IMR-90 (cell line): ENCODE data around the gene ELP2. TPM values are rescaled to one million over a fixed set of nuclear protein-coding genes. Genes with fewer than 3 reads are reported as not detected.

Experiments used
- ATAC-seq: fragments of 200-7000 bp; cut with Tn5 transposase; 2 replicates; pipeline ENCODE4 v1.9.1; 2020; ENCODE audit warnings: low read depth, mild to moderate bottlenecking, moderate library complexity
- BruUV-seq: library from RNA; stranded (reverse); fragments of 400-500 nt; replicated peaks from 2 replicates; lab custom pipeline; 2021; lab: Mats Ljungman, UMichigan
- CTCF ChIA-PET: fragments of 300-600 bp; formaldehyde crosslinking; extraction: SDS; loops from one replicate; lab custom pipeline; 2021; ENCODE audit warnings: antibody characterized with exemption; lab: Yijun Ruan, JAX
- POLR2A ChIA-PET: fragments of 300-600 bp; sonication (Branson Sonifier 250); formaldehyde crosslinking; loops from one replicate; lab custom pipeline; 2022; ENCODE audit warnings: antibody characterized with exemption; ENCODE audit not compliant: unreplicated experiment; lab: Charles Lee
- DNase-seq: peaks from one replicate; pipeline ENCODE4 v3.0.0; 2013
- H2AFZ ChIP-seq: replicated peaks from 2 replicates; pipeline ENCODE3; 2013; ENCODE audit warnings: low read length, mild to moderate bottlenecking; ENCODE audit not compliant: poor library complexity
- H2AK5ac ChIP-seq: 2 replicates; pipeline ENCODE4 v1.6.1; 2013; ENCODE audit warnings: low read depth, low read length, inconsistent platforms
- H2AK9ac ChIP-seq: replicated peaks from 2 replicates; pipeline ENCODE3; 2013; ENCODE audit warnings: mild to moderate bottlenecking, low read depth, low read length, moderate library complexity; ENCODE audit not compliant: poor library complexity
- H2BK120ac ChIP-seq: 2 replicates; pipeline ENCODE4 v1.6.1; 2013; ENCODE audit warnings: low read depth, low read length, inconsistent platforms
- H2BK15ac ChIP-seq: 3 replicates; pipeline ENCODE4 v1.6.1; 2013; ENCODE audit warnings: low read depth, low read length, inconsistent platforms
- H2BK20ac ChIP-seq: 2 replicates; pipeline ENCODE4 v1.6.1; 2013; ENCODE audit warnings: low read depth, mild to moderate bottlenecking, inconsistent platforms, low read length, moderate library complexity
- H2BK5ac ChIP-seq: 2 replicates; pipeline ENCODE4 v1.6.1; 2013; ENCODE audit warnings: mild to moderate bottlenecking, low read depth, low read length, inconsistent platforms; ENCODE audit not compliant: poor library complexity, severe bottlenecking
- H3K14ac ChIP-seq: replicated peaks from 2 replicates; pipeline ENCODE4 v1.6.1; 2013; ENCODE audit warnings: low read depth, low read length, inconsistent platforms
- H3K18ac ChIP-seq: 2 replicates; pipeline ENCODE4 v1.6.1; 2013; ENCODE audit warnings: low read depth, low read length, control low read depth
- H3K23ac ChIP-seq: 2 replicates; pipeline ENCODE4 v1.6.1; 2013; ENCODE audit warnings: low read depth, low read length, inconsistent platforms
- H3K27ac ChIP-seq: 2 replicates; pipeline ENCODE4 v1.5.1; 2013; ENCODE audit warnings: mild to moderate bottlenecking, control low read depth, low read length; ENCODE audit not compliant: insufficient read depth
- H3K27me3 ChIP-seq: 2 replicates; pipeline ENCODE4 v1.6.1; 2013; ENCODE audit warnings: low read length; ENCODE audit not compliant: control insufficient read depth, insufficient read depth
- H3K36me3 ChIP-seq: 2 replicates; pipeline ENCODE4 v1.6.1; 2013; ENCODE audit warnings: low read length, mixed read lengths; ENCODE audit not compliant: control insufficient read depth, insufficient read depth
- H3K4ac ChIP-seq: 2 replicates; pipeline ENCODE4 v1.6.1; 2013; ENCODE audit warnings: low read depth, low read length, inconsistent platforms
- H3K4me1 ChIP-seq: 2 replicates; pipeline ENCODE4 v1.6.1; 2013; ENCODE audit warnings: low read length, mixed read lengths; ENCODE audit not compliant: control insufficient read depth, insufficient read depth
- H3K4me2 ChIP-seq: 2 replicates; pipeline ENCODE4 v1.6.1; 2013; ENCODE audit warnings: low read depth, mild to moderate bottlenecking, control low read depth, low read length, moderate library complexity
- H3K4me3 ChIP-seq: 2 replicates; pipeline ENCODE4 v1.5.1; 2013; ENCODE audit warnings: low read depth, mild to moderate bottlenecking, control low read depth, low read length, moderate library complexity; ENCODE audit not compliant: insufficient read depth
- H3K56ac ChIP-seq: 2 replicates; pipeline ENCODE4 v1.6.1; 2013; ENCODE audit warnings: low read length, inconsistent platforms; ENCODE audit not compliant: insufficient read depth; ENCODE audit errors: extremely low read depth
- H3K79me1 ChIP-seq, 2 experiments: 2 replicates each; pipeline ENCODE4 v1.6.1; 2013; ENCODE audit warnings: low read length in 2 of 2, inconsistent platforms in 1 of 2, low read depth in 1 of 2
- H3K9ac ChIP-seq: 2 replicates; pipeline ENCODE4 v1.6.1; 2013; ENCODE audit warnings: low read depth, low read length, control low read depth
- H3K9me1 ChIP-seq: 2 replicates; pipeline ENCODE4 v1.6.1; 2013; ENCODE audit warnings: low read length, inconsistent platforms; ENCODE audit not compliant: insufficient read depth
- H3K9me3 ChIP-seq: 2 replicates; pipeline ENCODE4 v1.6.1; 2013; ENCODE audit warnings: low read length; ENCODE audit not compliant: control insufficient read depth, insufficient read depth
- H4K20me1 ChIP-seq: 2 replicates; pipeline ENCODE4 v1.6.1; 2013; ENCODE audit warnings: low read length, inconsistent platforms; ENCODE audit not compliant: insufficient read depth
- H4K5ac ChIP-seq: 2 replicates; pipeline ENCODE4 v1.6.1; 2013; ENCODE audit warnings: mild to moderate bottlenecking, low read depth, low read length, control low read depth
- H4K8ac ChIP-seq, 2 experiments: 2 replicates each; pipeline ENCODE4 v1.6.1; 2013; ENCODE audit warnings: low read depth in 2 of 2, low read length in 2 of 2, control low read depth in 1 of 2, inconsistent platforms in 1 of 2
- H4K91ac ChIP-seq: 2 replicates; pipeline ENCODE4 v1.6.1; 2013; ENCODE audit warnings: low read depth, low read length, inconsistent platforms; ENCODE audit not compliant: insufficient read depth
- CTCF ChIP-seq: conservative IDR thresholded peaks from 2 replicates; pipeline ENCODE4 v1.5.1; 2012; ENCODE audit warnings: mild to moderate bottlenecking, low read depth, low read length, improper control_type of control experiment
- FOS ChIP-seq: fragments of 150-350 bp; IDR thresholded peaks from 2 replicates; pipeline ENCODE4 v1.6.1; 2016; ENCODE audit warnings: low read depth, low read length
- WGBS, 2 experiments: methylation state at CpG; one replicate each; pipeline versions ENCODE4 v1.1.5 to v1.1.7; 2013; ENCODE audit warnings: missing lambda C conversion rate in 2 of 2; ENCODE audit not compliant: insufficient read length in 1 of 2; ENCODE audit errors: extremely low coverage in 2 of 2; 5-methylcytosine and 5-hydroxymethylcytosine counted together
- dilution Hi-C: fragments of 300-500 bp; cut with HindIII; formaldehyde crosslinking; loops from one replicate; pipeline ENCODE4 v1.14.3; 2018; ENCODE audit warnings: low sequenced_read_pairs; ENCODE audit not compliant: unreplicated experiment
- in situ Hi-C: fragments of 300-500 bp; cut with MboI; formaldehyde crosslinking; loops from 3 replicates; pipeline ENCODE4 v1.14.3; 2019; ENCODE audit warnings: low sequenced_read_pairs, inconsistent platforms, mixed read lengths
- intact Hi-C: fragments of 100-400 bp; cut with micrococcal nuclease; formaldehyde crosslinking; loops from 2 replicates; pipeline ENCODE4 v1.10.0; 2022
- polyA plus RNA-seq, 3 experiments: library from polyadenylated mRNA; depleted of rRNA; stranded (reverse); fragments of >200 nt; gene quantifications; 2 replicates each; pipeline ENCODE4 v1.2.3, GENCODE V29; 2012; ENCODE audit warnings: low replicate concordance in 1 of 3
- total RNA-seq: library from RNA; depleted of rRNA; stranded (reverse); fragments of >200 nt; gene quantifications from 2 replicates; pipeline ENCODE4 v1.2.3, GENCODE V29; 2012

The ELP2 gene
- total and polyA plus RNA-seq, 2 of the 4 experiments (the other 2 are of a cell fraction) = 48.1 to 161 TPM

GRCh38 chr18:36195427-36196122, 65.9 kb downstream of the ELP2 start:
- ChIA-PET CTCF (no interaction called here), POLR2A (no interaction called here)
- no TSS peak for BruUV-seq
- H3K18ac ChIP-seq = no peak overlapping the region
- H3K9me1 ChIP-seq = no peaks in the 10 kb centered on the region
- no peak overlapping the region for H3K27ac ChIP-seq
- no peak overlapping the region for H3K4me3 ChIP-seq
- H2AK5ac ChIP-seq = no peak overlapping the region
- H3K56ac ChIP-seq = no peak overlapping the region
- in situ Hi-C loops (no loop called here), intact Hi-C loops (no loop called here), dilution Hi-C loops (no loop called here)
- no peak overlapping the region for H2AK9ac ChIP-seq
- ATAC-seq (no peak), DNase-seq (no peak)
- no peak overlapping the region for H2BK15ac ChIP-seq
- no peaks in the 10 kb centered on the region for H3K27me3 ChIP-seq
- 34% methylated on average over 2 of the region's 3 CpGs; no CpG with 5 or more reads in 1 of the 2 experiments for WGBS, 2 experiments
- no peak overlapping the region for H3K4me2 ChIP-seq
- H3K23ac ChIP-seq = no peak overlapping the region
- no peak overlapping the region for H4K5ac ChIP-seq
- no peak for TF ChIP-seq FOS
- TF ChIP-seq CTCF = no peak
- no peak overlapping the region for H2BK20ac ChIP-seq
- H4K20me1 ChIP-seq = no peaks in the 10 kb centered on the region
- no peaks in the 10 kb centered on the region for H3K79me1 ChIP-seq
- H3K9me3 ChIP-seq = no peaks in the 10 kb centered on the region
- no peaks in the 10 kb centered on the region for H3K4me1 ChIP-seq
- H4K8ac ChIP-seq = no peak overlapping the region
- H3K14ac ChIP-seq = no peak overlapping the region
- no peak overlapping the region for H2BK120ac ChIP-seq
- no peak overlapping the region for H3K9ac ChIP-seq
- no peak overlapping the region for H4K91ac ChIP-seq
- H2AFZ ChIP-seq = no peak overlapping the region
- peaks cover 11% of the 10 kb centered on the region for H3K36me3 ChIP-seq
- no peak overlapping the region for H2BK5ac ChIP-seq
- H3K4ac ChIP-seq = no peak overlapping the region
